Esophagus muscularis mucosa (tissue), 4 donors: ENCODE data around the gene CBLB.

ENCODE experiments used
- CTCF ChIP-seq, 3 experiments: fragments of 200-600 bp in 2 of 3; fragments of 450-650 bp in 1 of 3; sonication (generic) in 2 of 3; IDR thresholded peaks; one replicate each; pipeline ENCODE4 v1.5.1; 2017 to 2019; ENCODE audit warnings: antibody characterized with exemption in 3 of 3, mild to moderate bottlenecking in 2 of 3, moderate library complexity in 1 of 3
- EP300 ChIP-seq: sonication (generic); formaldehyde crosslinking; IDR thresholded peaks from one replicate; pipeline ENCODE4 v1.6.1; 2017; ENCODE audit warnings: antibody characterized with exemption
- POLR2AphosphoS5 ChIP-seq, 2 donors: sonication (generic); formaldehyde crosslinking; IDR thresholded peaks; one replicate each; pipeline ENCODE4 v1.6.1; 2017; ENCODE audit warnings: antibody characterized with exemption in 2 of 2

GRCh38 chr3:105843994-105844393 is 24.8 kb downstream of the CBLB start:
- TF ChIP-seq CTCF (IDR thresholded peaks at IDR 0.05) (no peak), EP300 (no peak), POLR2AphosphoS5 (IDR thresholded peaks at IDR 0.05) (peak in 1 of 2 donors; percentile 29)
